ENCODE measurements around the gene FGD4.

Gene FGD4

GRCh38 chr12:32617534-32617933 is 218.2 kb downstream of the FGD4 start:
- no peak for DNase-seq

- no peak for DNase-seq
These were observed 218.8 kb downstream of the FGD4 start for GRCh38 chr12:32618115-32618514.

GRCh38 chr12:32627976-32628375 is 228.6 kb downstream of the FGD4 start:
- no peak for DNase-seq

- DNase-seq, result no peak
These were observed 242.0 kb downstream of the FGD4 start for GRCh38 chr12:32641287-32641901.

GRCh38 chr12:32644431-32644830 is 245.1 kb downstream of the FGD4 start:
- no peak for DNase-seq

GRCh38 chr12:32647275-32647674 is 247.9 kb downstream of the FGD4 start:
- DNase-seq, result no peak

- DNase-seq, result no peak
These were observed 251.2 kb downstream of the FGD4 start for GRCh38 chr12:32650508-32650907.

GRCh38 chr12:32651151-32651955 is 252.0 kb downstream of the FGD4 start:
- DNase-seq, result no peak

GRCh38 chr12:32651956-32652210 is 252.5 kb downstream of the FGD4 start:
- DNase-seq, result no peak

- no peak for DNase-seq
These were observed 260.6 kb downstream of the FGD4 start for GRCh38 chr12:32659908-32660440.

- no peak for DNase-seq
These were observed 262.3 kb downstream of the FGD4 start for GRCh38 chr12:32661706-32662105.

- DNase-seq, result no peak
These were observed 263.3 kb downstream of the FGD4 start for GRCh38 chr12:32662665-32663064.

- no peak for DNase-seq
These were observed 266.7 kb downstream of the FGD4 start for GRCh38 chr12:32666018-32666417.

GRCh38 chr12:32669584-32669983 is 270.2 kb downstream of the FGD4 start:
- no peak for DNase-seq

GRCh38 chr12:32671930-32672780 is 272.8 kb downstream of the FGD4 start:
- DNase-seq, result no peak

GRCh38 chr12:32679091-32679919 is 279.9 kb downstream of the FGD4 start, which contains the start of gene DNM1L:
Gene DNM1L (plus strand): TSS chr12:32679301. CDS start chr12:32679364, 63 bp downstream.
- peak; percentile 91 for DNase-seq

- DNase-seq, result no peak
These were observed 280.5 kb downstream of the FGD4 start for GRCh38 chr12:32679920-32680237.

GRCh38 chr12:32680787-32681186 is 281.4 kb downstream of the FGD4 start:
- DNase-seq, result no peak

- DNase-seq, result no peak
These were observed 281.9 kb downstream of the FGD4 start for GRCh38 chr12:32681272-32681671.

- no peak for DNase-seq
These were observed 287.0 kb downstream of the FGD4 start for GRCh38 chr12:32686340-32686739.

- no peak for DNase-seq
These were observed 289.4 kb downstream of the FGD4 start for GRCh38 chr12:32688786-32689185.

- DNase-seq, result no peak
These were observed 291.6 kb downstream of the FGD4 start for GRCh38 chr12:32690927-32691326.

- DNase-seq, result no peak
These were observed 293.0 kb downstream of the FGD4 start for GRCh38 chr12:32692358-32692757.

Data from activated CD8-positive, alpha-beta memory T cell treated with anti-CD3 and anti-CD28 coated beads, Interleukin-2, amount 50 U/mL, for 48 hours (primary cell).